Measurements from ENCODE around the gene PDAP1. TPM values are rescaled to one million over a fixed set of nuclear protein-coding genes. Genes with fewer than 3 reads are reported as not detected.

PDAP1 gene
- total and polyA plus RNA-seq, 2 of the 4 experiments (the other 2 are of a cell fraction): 40.3 to 193 TPM

- 98% methylated on average over 5 of the region's 13 CpGs; no CpG with 5 or more reads in 1 of the 2 experiments for WGBS, 2 experiments (ENCODE audit: extremely low coverage in 2 of 2, insufficient read length in 1 of 2)
- Histone ChIP-seq H3K23ac (ENCODE audit: low read depth, low read length) (no peak overlapping the region), H3K4me2 (ENCODE audit: low read depth, low read length) (no peak overlapping the region), H4K91ac (ENCODE audit: insufficient read depth, low read depth, low read length) (no peak overlapping the region), H3K56ac (ENCODE audit: extremely low read depth, insufficient read depth, low read length) (no peak overlapping the region), H4K20me1 (ENCODE audit: insufficient read depth, low read length) (peaks cover 57% of the 10 kb centered on the region), H2BK20ac (ENCODE audit: low read depth, low read length) (no peak overlapping the region), H3K9me1 (ENCODE audit: insufficient read depth, low read length) (peaks cover 13% of the 10 kb centered on the region), H3K4me1 (ENCODE audit: control insufficient read depth, insufficient read depth, low read length) (peaks cover 14% of the 10 kb centered on the region), H2BK15ac (ENCODE audit: low read depth, low read length) (no peak overlapping the region), H2BK5ac (ENCODE audit: low read depth, low read length, poor library complexity, severe bottlenecking) (no peak overlapping the region), H3K9ac (ENCODE audit: low read depth, low read length) (no peak overlapping the region), H3K18ac (ENCODE audit: low read depth, low read length) (no peak overlapping the region), H2AFZ (replicated peaks; ENCODE audit: low read length, poor library complexity) (no peak overlapping the region), H4K8ac (ENCODE audit: low read depth in 2 of 2, low read length in 2 of 2) (no peak overlapping the region), H2AK5ac (ENCODE audit: low read depth, low read length) (no peak overlapping the region), H4K5ac (ENCODE audit: low read depth, low read length) (no peak overlapping the region), H3K36me3 (ENCODE audit: control insufficient read depth, insufficient read depth, low read length) (peaks cover 21% of the 10 kb centered on the region), H3K4me3 (ENCODE audit: insufficient read depth, low read depth, low read length) (no peak overlapping the region), H3K27me3 (ENCODE audit: control insufficient read depth, insufficient read depth, low read length) (no peaks in the 10 kb centered on the region), H3K79me1 (ENCODE audit: low read depth in 1 of 2, low read length in 2 of 2) (peaks cover 21 to 70% of the 10 kb centered on the region in 2 experiments), H3K27ac (ENCODE audit: insufficient read depth, low read length) (no peak overlapping the region), H3K14ac (replicated peaks; ENCODE audit: low read depth, low read length) (no peak overlapping the region), H3K4ac (ENCODE audit: low read depth, low read length) (no peak overlapping the region), H2BK120ac (ENCODE audit: low read depth, low read length) (no peak overlapping the region), H2AK9ac (replicated peaks; ENCODE audit: low read depth, low read length, poor library complexity) (no peak overlapping the region), H3K9me3 (ENCODE audit: control insufficient read depth, insufficient read depth, low read length) (no peaks in the 10 kb centered on the region)
- TF ChIP-seq BHLHE40 (IDR thresholded peaks at IDR 0.05; ENCODE audit: low read depth, low read length) (no peak), MAFK (IDR thresholded peaks at IDR 0.05; ENCODE audit: low read depth, low read length) (no peak), CHD1 (IDR thresholded peaks at IDR 0.05; ENCODE audit: low read depth, low read length) (no peak), RFX5 (IDR thresholded peaks at IDR 0.05; ENCODE audit: low read depth, low read length) (no peak), SMC3 (IDR thresholded peaks at IDR 0.05; ENCODE audit: low read depth, low read length) (no peak), FOS (IDR thresholded peaks at IDR 0.05; ENCODE audit: low read depth, low read length) (no peak), CEBPB (IDR thresholded peaks at IDR 0.05; ENCODE audit: low read depth, low read length) (no peak), RCOR1 (IDR thresholded peaks at IDR 0.05; ENCODE audit: insufficient replicate concordance, low read length) (no peak), NFE2L2 (IDR thresholded peaks at IDR 0.05; ENCODE audit: low read depth, low read length) (no peak), MXI1 (IDR thresholded peaks at IDR 0.05; ENCODE audit: borderline replicate concordance, low read depth, low read length) (no peak), USF2 (IDR thresholded peaks at IDR 0.05; ENCODE audit: low read depth, low read length) (no peak), RAD21 (IDR thresholded peaks at IDR 0.05; ENCODE audit: low read length) (no peak), POLR2A (IDR thresholded peaks at IDR 0.05; ENCODE audit: low read depth, low read length) (no peak), MAZ (IDR thresholded peaks at IDR 0.05; ENCODE audit: borderline replicate concordance, low read depth, low read length) (no peak)
- TF ChIP-seq, protein P1, sequence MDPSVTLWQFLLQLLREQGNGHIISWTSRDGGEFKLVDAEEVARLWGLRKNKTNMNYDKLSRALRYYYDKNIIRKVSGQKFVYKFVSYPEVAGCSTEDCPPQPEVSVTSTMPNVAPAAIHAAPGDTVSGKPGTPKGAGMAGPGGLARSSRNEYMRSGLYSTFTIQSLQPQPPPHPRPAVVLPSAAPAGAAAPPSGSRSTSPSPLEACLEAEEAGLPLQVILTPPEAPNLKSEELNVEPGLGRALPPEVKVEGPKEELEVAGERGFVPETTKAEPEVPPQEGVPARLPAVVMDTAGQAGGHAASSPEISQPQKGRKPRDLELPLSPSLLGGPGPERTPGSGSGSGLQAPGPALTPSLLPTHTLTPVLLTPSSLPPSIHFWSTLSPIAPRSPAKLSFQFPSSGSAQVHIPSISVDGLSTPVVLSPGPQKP (IDR thresholded peaks at IDR 0.05; ENCODE audit: borderline replicate concordance, low read depth, low read length): no peak
- TF ChIP-seq, protein P2, sequence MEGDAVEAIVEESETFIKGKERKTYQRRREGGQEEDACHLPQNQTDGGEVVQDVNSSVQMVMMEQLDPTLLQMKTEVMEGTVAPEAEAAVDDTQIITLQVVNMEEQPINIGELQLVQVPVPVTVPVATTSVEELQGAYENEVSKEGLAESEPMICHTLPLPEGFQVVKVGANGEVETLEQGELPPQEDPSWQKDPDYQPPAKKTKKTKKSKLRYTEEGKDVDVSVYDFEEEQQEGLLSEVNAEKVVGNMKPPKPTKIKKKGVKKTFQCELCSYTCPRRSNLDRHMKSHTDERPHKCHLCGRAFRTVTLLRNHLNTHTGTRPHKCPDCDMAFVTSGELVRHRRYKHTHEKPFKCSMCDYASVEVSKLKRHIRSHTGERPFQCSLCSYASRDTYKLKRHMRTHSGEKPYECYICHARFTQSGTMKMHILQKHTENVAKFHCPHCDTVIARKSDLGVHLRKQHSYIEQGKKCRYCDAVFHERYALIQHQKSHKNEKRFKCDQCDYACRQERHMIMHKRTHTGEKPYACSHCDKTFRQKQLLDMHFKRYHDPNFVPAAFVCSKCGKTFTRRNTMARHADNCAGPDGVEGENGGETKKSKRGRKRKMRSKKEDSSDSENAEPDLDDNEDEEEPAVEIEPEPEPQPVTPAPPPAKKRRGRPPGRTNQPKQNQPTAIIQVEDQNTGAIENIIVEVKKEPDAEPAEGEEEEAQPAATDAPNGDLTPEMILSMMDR (conservative IDR thresholded peaks at IDR 0.05; ENCODE audit: low read depth, low read length): no peak
- intact Hi-C loops (cut with micrococcal nuclease): no loop called here
- BruUV-seq (replicated peaks): no TSS peak
- POLR2A ChIA-PET (ENCODE audit: unreplicated experiment): no interaction called here
- dilution Hi-C loops (cut with HindIII; ENCODE audit: low sequenced_read_pairs, unreplicated experiment): no loop called here
- DNase-seq (no peak), ATAC-seq (ENCODE audit: low read depth) (no peak)
- CTCF ChIA-PET: interaction anchor here (0.6 kb wide), 1 partner anchor 163 kb away, joined by 3 read pairs; no protein-coding TSS in a partner anchor
- in situ Hi-C loops (cut with MboI; ENCODE audit: low sequenced_read_pairs): no loop called here
Measured at GRCh38 chr7:99383791-99384370, 24.5 kb downstream of the PDAP1 start.

Data from IMR-90 (cell line).